Measurements from ENCODE around the gene MAD1L1. TPM values are rescaled to one million over a fixed set of nuclear protein-coding genes. Genes with fewer than 3 reads are reported as not detected.

Gene MAD1L1
- total RNA-seq, 1 experiment from 2014 or later = 38.5 TPM

DNA sequence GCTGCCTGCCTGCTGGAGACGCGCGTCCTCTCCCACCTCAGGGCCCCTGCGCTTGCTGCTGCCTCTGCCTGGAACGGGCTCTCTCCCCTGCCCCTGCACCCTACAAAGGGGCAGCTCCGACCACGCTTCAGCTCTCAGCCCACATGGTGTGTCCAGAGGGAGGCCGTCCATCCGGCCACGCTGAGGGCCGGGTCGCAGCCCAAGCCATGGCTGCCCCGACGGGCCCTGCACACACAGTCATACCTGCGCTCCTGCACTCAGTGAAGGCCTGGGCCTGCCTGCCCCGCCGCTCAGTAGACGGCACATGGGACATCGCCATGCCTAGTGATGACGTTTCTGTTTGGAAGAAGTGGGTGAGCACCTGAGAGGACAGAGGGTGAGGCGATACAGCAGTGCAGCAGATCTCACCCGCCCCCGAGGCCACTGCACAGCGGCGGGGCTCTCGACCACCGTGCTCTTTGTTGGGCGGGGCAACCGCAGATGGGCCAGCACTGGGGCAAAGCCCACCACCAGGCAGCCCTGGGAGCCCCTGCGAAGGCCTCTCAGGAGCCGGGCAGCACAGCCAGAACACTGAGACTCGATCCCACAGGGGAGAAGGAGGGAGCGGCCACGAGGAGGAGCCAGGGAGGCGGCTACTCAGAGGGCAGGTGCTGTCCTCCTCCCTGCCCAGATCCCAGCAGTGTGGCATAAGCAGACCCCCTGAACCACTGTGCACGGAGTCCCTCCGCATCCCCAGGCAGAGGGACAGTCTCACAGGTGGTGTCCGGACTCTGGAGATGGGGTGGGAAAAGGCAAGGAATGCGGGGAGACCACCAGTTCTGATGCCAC lies 129.5 kb downstream of the MAD1L1 start:
- no peaks in the 10 kb centered on the region for H3K27me3 ChIP-seq (ENCODE audit: insufficient read depth, low read length)
- H3K36me3 ChIP-seq (ENCODE audit: control insufficient read depth in 1 of 2, insufficient read depth in 2 of 2, low read length in 2 of 2) = no peaks in the 10 kb centered on the region
- H3K4me2 ChIP-seq (ENCODE audit: low read length) = peak overlapping the region; percentile 50
- H3K4me3 ChIP-seq (replicated peaks in 1 of 2; ENCODE audit: low read depth in 1 of 2, low read length in 2 of 2) = no peak overlapping the region
- ATAC-seq = no peak
- no peak overlapping the region for H2AFZ ChIP-seq (ENCODE audit: low read depth, low read length, poor library complexity, severe bottlenecking)
- POLR2A ChIA-PET = no interaction called here
- H4K20me1 ChIP-seq (ENCODE audit: insufficient read depth) = no peaks in the 10 kb centered on the region
- H3K79me2 ChIP-seq (ENCODE audit: insufficient read depth, low read length) = peaks cover 5% of the 10 kb centered on the region; the same call in 1 of the 2 replicates
- BruUV-seq (replicated peaks) = no TSS peak
- RAD21 ChIA-PET (ENCODE audit: low non-redundant PET in 1 of 2, low total read pairs in 2 of 2, uncharacterized antibody in 2 of 2, unreplicated experiment in 2 of 2) = no interaction called here
- H3K9ac ChIP-seq (ENCODE audit: low read length) = peak overlapping the region; percentile 48
- peaks cover 23 to 44% of the 10 kb centered on the region in 2 experiments for H3K4me1 ChIP-seq (ENCODE audit: control insufficient read depth in 1 of 2, insufficient read depth in 2 of 2, low read length in 2 of 2)
- intact Hi-C loops (cut with micrococcal nuclease) = loop anchor here (10.0 kb wide), 1 partner anchor 102 kb away; no protein-coding TSS in a partner anchor
- TF ChIP-seq SIN3A (IDR thresholded peaks at IDR 0.05; ENCODE audit: low read depth) = no peak
- no peak for TF ChIP-seq CEBPB (IDR thresholded peaks at IDR 0.05; ENCODE audit: low read depth)
- TF ChIP-seq, protein P1, sequence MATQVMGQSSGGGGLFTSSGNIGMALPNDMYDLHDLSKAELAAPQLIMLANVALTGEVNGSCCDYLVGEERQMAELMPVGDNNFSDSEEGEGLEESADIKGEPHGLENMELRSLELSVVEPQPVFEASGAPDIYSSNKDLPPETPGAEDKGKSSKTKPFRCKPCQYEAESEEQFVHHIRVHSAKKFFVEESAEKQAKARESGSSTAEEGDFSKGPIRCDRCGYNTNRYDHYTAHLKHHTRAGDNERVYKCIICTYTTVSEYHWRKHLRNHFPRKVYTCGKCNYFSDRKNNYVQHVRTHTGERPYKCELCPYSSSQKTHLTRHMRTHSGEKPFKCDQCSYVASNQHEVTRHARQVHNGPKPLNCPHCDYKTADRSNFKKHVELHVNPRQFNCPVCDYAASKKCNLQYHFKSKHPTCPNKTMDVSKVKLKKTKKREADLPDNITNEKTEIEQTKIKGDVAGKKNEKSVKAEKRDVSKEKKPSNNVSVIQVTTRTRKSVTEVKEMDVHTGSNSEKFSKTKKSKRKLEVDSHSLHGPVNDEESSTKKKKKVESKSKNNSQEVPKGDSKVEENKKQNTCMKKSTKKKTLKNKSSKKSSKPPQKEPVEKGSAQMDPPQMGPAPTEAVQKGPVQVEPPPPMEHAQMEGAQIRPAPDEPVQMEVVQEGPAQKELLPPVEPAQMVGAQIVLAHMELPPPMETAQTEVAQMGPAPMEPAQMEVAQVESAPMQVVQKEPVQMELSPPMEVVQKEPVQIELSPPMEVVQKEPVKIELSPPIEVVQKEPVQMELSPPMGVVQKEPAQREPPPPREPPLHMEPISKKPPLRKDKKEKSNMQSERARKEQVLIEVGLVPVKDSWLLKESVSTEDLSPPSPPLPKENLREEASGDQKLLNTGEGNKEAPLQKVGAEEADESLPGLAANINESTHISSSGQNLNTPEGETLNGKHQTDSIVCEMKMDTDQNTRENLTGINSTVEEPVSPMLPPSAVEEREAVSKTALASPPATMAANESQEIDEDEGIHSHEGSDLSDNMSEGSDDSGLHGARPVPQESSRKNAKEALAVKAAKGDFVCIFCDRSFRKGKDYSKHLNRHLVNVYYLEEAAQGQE (IDR thresholded peaks at IDR 0.05; ENCODE audit: low read depth) = no peak
- TF ChIP-seq SP1 (IDR thresholded peaks at IDR 0.05; ENCODE audit: low read depth) = no peak
- peak overlapping the region; percentile 59; the same call in 1 of the 2 replicates for H3K27ac ChIP-seq (ENCODE audit: low read depth, low read length)
- H3K9me2 ChIP-seq (ENCODE audit: insufficient read depth) = no peaks in the 10 kb centered on the region
- CTCF ChIA-PET = no interaction called here
- no peak for DNase-seq (ENCODE audit: low read depth, low spot score)
- no peaks in the 10 kb centered on the region for H3K9me3 ChIP-seq (ENCODE audit: control insufficient read depth in 1 of 2, insufficient read depth in 1 of 2, low read depth in 1 of 2, low read length in 2 of 2)

DNA sequence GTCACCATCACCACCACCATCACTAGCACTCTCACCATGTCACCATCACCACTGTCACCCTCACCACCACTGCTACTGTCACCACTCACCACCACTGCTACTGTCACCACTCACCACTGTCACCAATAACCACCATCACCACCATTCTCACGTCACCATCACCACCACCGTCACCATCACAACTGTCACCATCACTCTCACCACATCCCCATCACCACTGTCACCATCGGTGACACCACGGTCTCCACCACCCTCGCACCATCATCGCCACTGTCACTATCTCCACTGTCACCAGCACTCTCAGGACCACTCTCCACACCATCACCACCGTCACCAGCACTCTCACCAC lies 130.4 kb downstream of the MAD1L1 start:
- no peak overlapping the region for H3K9ac ChIP-seq (ENCODE audit: low read length)
- TF ChIP-seq, protein P2, sequence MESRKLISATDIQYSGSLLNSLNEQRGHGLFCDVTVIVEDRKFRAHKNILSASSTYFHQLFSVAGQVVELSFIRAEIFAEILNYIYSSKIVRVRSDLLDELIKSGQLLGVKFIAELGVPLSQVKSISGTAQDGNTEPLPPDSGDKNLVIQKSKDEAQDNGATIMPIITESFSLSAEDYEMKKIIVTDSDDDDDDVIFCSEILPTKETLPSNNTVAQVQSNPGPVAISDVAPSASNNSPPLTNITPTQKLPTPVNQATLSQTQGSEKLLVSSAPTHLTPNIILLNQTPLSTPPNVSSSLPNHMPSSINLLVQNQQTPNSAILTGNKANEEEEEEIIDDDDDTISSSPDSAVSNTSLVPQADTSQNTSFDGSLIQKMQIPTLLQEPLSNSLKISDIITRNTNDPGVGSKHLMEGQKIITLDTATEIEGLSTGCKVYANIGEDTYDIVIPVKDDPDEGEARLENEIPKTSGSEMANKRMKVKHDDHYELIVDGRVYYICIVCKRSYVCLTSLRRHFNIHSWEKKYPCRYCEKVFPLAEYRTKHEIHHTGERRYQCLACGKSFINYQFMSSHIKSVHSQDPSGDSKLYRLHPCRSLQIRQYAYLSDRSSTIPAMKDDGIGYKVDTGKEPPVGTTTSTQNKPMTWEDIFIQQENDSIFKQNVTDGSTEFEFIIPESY (IDR thresholded peaks at IDR 0.05; ENCODE audit: extremely low read depth, insufficient replicate concordance, low read length) = no peak
- TF ChIP-seq CEBPB (IDR thresholded peaks at IDR 0.05; ENCODE audit: low read depth) (no peak), YY1 (IDR thresholded peaks at IDR 0.05; ENCODE audit: extremely low read depth, insufficient replicate concordance, low read depth, low read length) (no peak), EGR1 (IDR thresholded peaks at IDR 0.05; ENCODE audit: low read depth) (no peak), EZH2 (IDR thresholded peaks at IDR 0.05) (no peak)
- TF ChIP-seq, protein P1 (IDR thresholded peaks at IDR 0.05; ENCODE audit: low read depth) = no peak

More for the DNA sequence above, 130.4 kb downstream of the MAD1L1 start:
- H3K27me3 ChIP-seq (ENCODE audit: insufficient read depth, low read length) = no peaks in the 10 kb centered on the region
- DNase-seq (ENCODE audit: low read depth, low spot score) = no peak
- H3K4me2 ChIP-seq (ENCODE audit: low read length) = no peak overlapping the region
- RAD21 ChIA-PET (ENCODE audit: low non-redundant PET in 1 of 2, low total read pairs in 2 of 2, uncharacterized antibody in 2 of 2, unreplicated experiment in 2 of 2) = no interaction called here
- H4K20me1 ChIP-seq (ENCODE audit: insufficient read depth) = no peaks in the 10 kb centered on the region
- CTCF ChIA-PET = no interaction called here
- H2AFZ ChIP-seq (ENCODE audit: low read depth, low read length, poor library complexity, severe bottlenecking) = no peak overlapping the region
- H3K36me3 ChIP-seq (ENCODE audit: control insufficient read depth in 1 of 2, insufficient read depth in 2 of 2, low read length in 2 of 2) = no peaks in the 10 kb centered on the region
- H3K27ac ChIP-seq (ENCODE audit: low read depth, low read length) = no peak overlapping the region
- peaks cover 5% of the 10 kb centered on the region; the same call in 1 of the 2 replicates for H3K79me2 ChIP-seq (ENCODE audit: insufficient read depth, low read length)
- ATAC-seq = no peak
- H3K4me1 ChIP-seq (ENCODE audit: control insufficient read depth in 1 of 2, insufficient read depth in 2 of 2, low read length in 2 of 2) = peaks cover 23 to 39% of the 10 kb centered on the region in 2 experiments
- H3K9me3 ChIP-seq (ENCODE audit: control insufficient read depth in 1 of 2, insufficient read depth in 1 of 2, low read depth in 1 of 2, low read length in 2 of 2) = no peaks in the 10 kb centered on the region
- no peak overlapping the region for H3K4me3 ChIP-seq (replicated peaks in 1 of 2; ENCODE audit: low read depth in 1 of 2, low read length in 2 of 2)
- no TSS peak for BruUV-seq (replicated peaks)
- no peaks in the 10 kb centered on the region for H3K9me2 ChIP-seq (ENCODE audit: insufficient read depth)
- intact Hi-C loops (cut with micrococcal nuclease) = loop anchor here (10.0 kb wide), 1 partner anchor 102 kb away; no protein-coding TSS in a partner anchor
- POLR2A ChIA-PET = no interaction called here
